Lower lobe of right lung (tissue), 2 donors: ENCODE results near the gene TRABD2A. TPM values are rescaled to one million over a fixed set of nuclear protein-coding genes. Genes with fewer than 3 reads are reported as not detected.
"Not testable (repeated sequence)": the region's sequence is repeated elsewhere in the genome, so short reads cannot be mapped to it uniquely, and the experiment has no call there.

Experiments used
- ATAC-seq, 2 donors: fragments of 200-7000 bp; cut with Tn5 transposase; one replicate each; pipeline ENCODE4 v1.9.1; 2020 to 2022; ENCODE audit warnings: mild to moderate bottlenecking in 2 of 2, moderate library complexity in 2 of 2
- DNase-seq: peaks from one replicate; pipeline ENCODE4 v3.0.0-alpha.2; 2020
- H3K27ac ChIP-seq: fragments of 200-600 bp; one replicate; pipeline ENCODE4 v1.8.0; 2022
- H3K27me3 ChIP-seq: fragments of 200-600 bp; one replicate; pipeline ENCODE4 v1.8.0; 2022; ENCODE audit warnings: low read depth
- H3K36me3 ChIP-seq: fragments of 200-600 bp; one replicate; pipeline ENCODE4 v1.8.0; 2022; ENCODE audit warnings: mild to moderate bottlenecking
- H3K4me1 ChIP-seq: fragments of 200-600 bp; one replicate; pipeline ENCODE4 v1.8.0; 2022
- H3K4me3 ChIP-seq: fragments of 200-600 bp; one replicate; pipeline ENCODE4 v1.8.0; 2022; ENCODE audit warnings: mild to moderate bottlenecking
- H3K9me3 ChIP-seq: fragments of 200-600 bp; one replicate; pipeline ENCODE4 v1.8.0; 2022
- intact Hi-C: fragments of 100-400 bp; cut with DNase I; formaldehyde crosslinking; loops from one replicate; pipeline ENCODE4 v1.11.0; 2022
- total RNA-seq: library from RNA; stranded (reverse); fragmentation: NEBNext Ultra II Directional; extraction: Animal tissue kit (Norgen Biotek cat#: 25700); gene quantifications from one replicate; pipeline ENCODE4 v1.2.1, GENCODE V29; 2021
- TF ChIP-seq, protein P1 (sequence below): fragments of 200-600 bp; IDR thresholded peaks from one replicate; pipeline ENCODE4 v1.8.0; 2022; ENCODE audit warnings: antibody characterized with exemption, mild to moderate bottlenecking
- donor health status: DM: no; HTN: yes; CAD: no; lungs with severe emphysema.

The TRABD2A gene
- total RNA-seq, 1 donor from 2014 or later, result 5.4 TPM

DNA sequence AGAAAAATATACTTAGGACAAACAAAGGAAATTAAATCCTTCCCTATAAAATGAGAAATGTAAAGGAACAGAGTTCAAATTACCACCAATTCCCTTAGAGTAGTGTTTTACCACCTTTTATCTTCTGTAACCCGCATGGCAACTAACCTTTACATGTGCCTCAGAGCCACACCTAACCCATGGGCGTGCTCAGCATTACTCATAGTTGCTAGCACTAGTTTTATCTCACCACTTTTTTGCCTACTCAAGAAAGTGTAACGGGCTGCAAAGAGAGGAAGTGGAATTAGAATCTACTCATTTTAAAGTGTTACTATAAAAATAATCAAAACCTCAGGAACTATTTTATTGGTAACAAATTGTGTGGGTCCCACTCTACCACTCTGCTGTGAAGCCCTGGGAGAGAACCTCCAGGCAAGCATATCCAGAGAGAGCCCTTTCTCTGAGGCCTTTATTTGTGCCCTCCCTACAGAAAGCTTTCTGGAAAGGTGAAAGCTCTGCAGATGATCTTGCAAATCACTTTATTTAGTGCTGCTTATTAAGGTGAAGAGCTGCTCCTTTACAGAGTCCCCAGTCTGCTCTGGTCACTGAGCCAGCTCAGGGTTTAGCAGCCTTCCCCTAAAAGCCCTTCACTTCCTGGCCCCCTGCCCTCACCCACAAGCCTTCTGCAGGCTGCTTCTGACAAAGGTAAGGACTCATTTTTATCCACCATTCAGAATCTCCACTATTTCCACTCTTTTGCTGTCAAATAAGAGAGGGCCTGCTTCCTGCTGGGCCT is 98.8 kb downstream of the TRABD2A start:
- TF ChIP-seq, protein P1, sequence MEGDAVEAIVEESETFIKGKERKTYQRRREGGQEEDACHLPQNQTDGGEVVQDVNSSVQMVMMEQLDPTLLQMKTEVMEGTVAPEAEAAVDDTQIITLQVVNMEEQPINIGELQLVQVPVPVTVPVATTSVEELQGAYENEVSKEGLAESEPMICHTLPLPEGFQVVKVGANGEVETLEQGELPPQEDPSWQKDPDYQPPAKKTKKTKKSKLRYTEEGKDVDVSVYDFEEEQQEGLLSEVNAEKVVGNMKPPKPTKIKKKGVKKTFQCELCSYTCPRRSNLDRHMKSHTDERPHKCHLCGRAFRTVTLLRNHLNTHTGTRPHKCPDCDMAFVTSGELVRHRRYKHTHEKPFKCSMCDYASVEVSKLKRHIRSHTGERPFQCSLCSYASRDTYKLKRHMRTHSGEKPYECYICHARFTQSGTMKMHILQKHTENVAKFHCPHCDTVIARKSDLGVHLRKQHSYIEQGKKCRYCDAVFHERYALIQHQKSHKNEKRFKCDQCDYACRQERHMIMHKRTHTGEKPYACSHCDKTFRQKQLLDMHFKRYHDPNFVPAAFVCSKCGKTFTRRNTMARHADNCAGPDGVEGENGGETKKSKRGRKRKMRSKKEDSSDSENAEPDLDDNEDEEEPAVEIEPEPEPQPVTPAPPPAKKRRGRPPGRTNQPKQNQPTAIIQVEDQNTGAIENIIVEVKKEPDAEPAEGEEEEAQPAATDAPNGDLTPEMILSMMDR, result no peak
- Histone ChIP-seq H3K9me3 (no peaks in the 10 kb centered on the region), H3K4me3 (no peak overlapping the region), H3K4me1 (peaks cover 6% of the 10 kb centered on the region), H3K27me3 (no peaks in the 10 kb centered on the region), H3K27ac (peak overlapping the region; percentile 12), H3K36me3 (no peaks in the 10 kb centered on the region)
- intact Hi-C loops, result no loop called here
- ATAC-seq, result peak; percentile 79 to 91
- peak; percentile 50 for DNase-seq

DNA sequence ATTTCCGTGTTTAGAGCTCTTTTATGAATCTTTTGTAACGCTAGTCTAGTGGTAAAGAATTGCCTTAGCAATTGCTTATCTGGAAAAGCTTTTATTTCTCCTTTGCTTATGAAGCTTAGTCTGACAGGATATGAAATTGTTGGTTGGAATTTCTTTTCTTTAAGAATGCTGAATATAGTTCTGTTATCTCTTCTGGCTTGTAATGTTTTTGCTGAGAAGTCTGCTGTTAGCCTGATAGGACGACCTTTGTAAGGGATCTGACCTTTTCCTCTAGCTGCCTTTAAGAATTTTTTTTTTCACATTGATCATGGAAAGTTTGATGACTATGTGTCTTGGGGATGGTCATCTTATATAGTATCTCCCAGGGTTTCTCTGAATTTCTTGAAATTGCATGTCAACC is 101.1 kb downstream of the TRABD2A start:
- no peak for DNase-seq
- H3K27me3 ChIP-seq, result no peaks in the 10 kb centered on the region
- TF ChIP-seq, protein P1, result no peak
- H3K4me3 ChIP-seq, result no peak overlapping the region
- H3K4me1 ChIP-seq, result peaks cover 6% of the 10 kb centered on the region
- peaks cover 9% of the 10 kb centered on the region for H3K9me3 ChIP-seq
- intact Hi-C loops, result no loop called here
- H3K27ac ChIP-seq, result no peak overlapping the region
- ATAC-seq, result no peak
- H3K36me3 ChIP-seq, result no peaks in the 10 kb centered on the region

DNA sequence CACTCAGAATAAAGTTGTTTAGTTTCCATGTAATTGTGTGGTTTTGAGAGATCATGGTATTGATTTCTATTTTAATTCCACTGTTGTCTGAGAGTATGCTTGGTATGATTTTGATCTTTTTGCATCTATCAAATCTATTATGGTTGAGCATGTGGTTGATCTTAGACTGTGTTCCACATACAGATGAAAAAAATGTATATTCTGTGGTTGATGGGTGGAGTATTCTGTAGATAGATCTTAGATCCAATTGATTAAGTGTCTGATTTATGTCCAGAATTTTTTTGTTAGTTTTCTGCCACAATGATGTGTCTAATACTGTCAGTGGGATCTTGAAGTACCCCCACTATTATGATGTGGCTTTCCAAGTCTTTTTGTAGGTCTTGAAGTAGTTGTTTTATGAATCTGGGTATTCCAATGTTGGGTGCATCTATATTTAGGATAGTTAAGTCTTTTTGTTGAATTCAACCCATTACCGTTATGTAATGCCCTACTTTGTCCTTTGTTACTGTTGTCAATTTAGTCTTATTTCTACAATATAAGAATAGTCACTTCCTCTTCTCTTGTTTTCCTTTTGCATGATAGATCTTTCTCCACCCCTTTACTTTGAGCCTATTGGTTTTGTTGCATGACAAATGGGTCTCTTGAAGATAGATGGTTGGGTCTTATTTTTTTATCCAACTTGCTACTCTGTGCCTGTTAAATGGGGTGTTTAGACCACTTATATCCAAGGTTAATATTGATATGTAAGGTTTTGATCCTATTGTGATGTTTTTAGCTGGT is 101.8 kb downstream of the TRABD2A start:
- Histone ChIP-seq H3K9me3 (peaks cover 16% of the 10 kb centered on the region), H3K36me3 (no peaks in the 10 kb centered on the region), H3K27me3 (no peaks in the 10 kb centered on the region), H3K4me3 (no peak overlapping the region), H3K27ac (no peak overlapping the region), H3K4me1 (peaks cover 6% of the 10 kb centered on the region)
- intact Hi-C loops, result no loop called here
- TF ChIP-seq, protein P1, result no peak
- DNase-seq, result no peak
- ATAC-seq, result no peak

DNA sequence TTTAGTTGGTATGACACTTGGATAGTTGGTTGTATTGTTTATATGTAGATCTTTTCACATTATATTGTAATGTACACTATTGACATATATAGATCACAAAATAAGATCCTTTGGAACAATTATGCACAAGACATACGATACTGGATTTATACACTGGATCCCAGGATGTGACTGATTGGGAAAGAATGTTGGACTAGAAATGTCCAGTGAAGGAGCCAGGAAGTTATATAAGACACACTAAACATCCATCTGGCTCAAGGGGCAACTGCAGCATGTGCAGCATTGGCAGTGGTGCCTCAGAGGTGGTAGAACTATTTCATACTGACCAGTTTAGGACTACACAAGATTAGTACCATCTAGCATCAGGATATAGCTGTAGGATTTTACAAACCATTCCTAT is 104.9 kb downstream of the TRABD2A start:
- Histone ChIP-seq H3K27ac (no peak overlapping the region), H3K27me3 (no peaks in the 10 kb centered on the region), H3K36me3 (no peaks in the 10 kb centered on the region), H3K9me3 (peaks cover 41% of the 10 kb centered on the region), H3K4me3 (no peak overlapping the region), H3K4me1 (no peaks in the 10 kb centered on the region)
- TF ChIP-seq, protein P1, result no peak
- ATAC-seq (no peak), DNase-seq (no peak)
- intact Hi-C loops, result no loop called here

DNA sequence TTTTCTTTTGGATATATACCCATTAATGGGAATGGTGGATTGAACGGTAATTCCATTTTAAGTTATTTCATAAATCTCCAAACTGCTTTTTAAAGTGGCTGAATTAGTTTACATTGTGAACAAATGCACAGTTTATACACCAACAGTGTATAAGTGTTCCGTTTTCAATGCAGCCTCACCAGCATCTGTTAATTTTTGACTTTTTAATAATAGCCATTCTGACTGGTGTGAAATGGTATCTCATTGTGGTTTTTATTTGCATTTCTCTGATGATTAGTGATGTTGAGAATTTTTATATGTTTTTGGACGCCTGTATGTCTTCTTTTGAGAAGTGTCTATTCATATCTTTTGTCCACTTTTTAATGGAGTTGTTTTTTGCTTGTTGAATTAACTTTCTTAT is 107.3 kb downstream of the TRABD2A start:
- H3K4me3 ChIP-seq, H3K27ac ChIP-seq, H3K4me1 ChIP-seq, DNase-seq, ATAC-seq, intact Hi-C loops, H3K36me3 ChIP-seq, H3K27me3 ChIP-seq: not testable (repeated sequence)
- H3K9me3 ChIP-seq, result peaks cover 47% of the 10 kb centered on the region

Other genes starting within 250 kb of the TRABD2A start
- gene TMSB10, start 24.6 kb upstream of the TRABD2A start, total RNA-seq, result 1,739 TPM
- gene KCMF1, start 90.1 kb upstream of the TRABD2A start, total RNA-seq, result 64.2 TPM